ENCODE data around the gene VIPR2.

GRCh38 chr7:159093351-159093971, 51.2 kb downstream of the VIPR2 start:
- TF ChIP-seq CTCF (IDR thresholded peaks at IDR 0.05), result no peak
- no peak for TF ChIP-seq POLR2A (IDR thresholded peaks at IDR 0.05)
- no peak for TF ChIP-seq EP300 (IDR thresholded peaks at IDR 0.05)

Measured in suprapubic skin (tissue), 3 donors.